IMR-90 (cell line): ENCODE measurements around the gene NCAPD3.

Experiments used
- CTCF ChIP-seq: conservative IDR thresholded peaks from 2 replicates; pipeline ENCODE4 v1.5.1; 2012; ENCODE audit warnings: mild to moderate bottlenecking, low read depth, low read length, improper control_type of control experiment
- ELK1 ChIP-seq: fragments of 150-350 bp; IDR thresholded peaks from 2 replicates; pipeline ENCODE4 v1.6.1; 2016; ENCODE audit warnings: low read depth, mild to moderate bottlenecking, low read length, moderate library complexity, borderline replicate concordance
- POLR2A ChIP-seq: IDR thresholded peaks from 2 replicates; pipeline ENCODE4 v1.6.1; 2012; ENCODE audit warnings: mild to moderate bottlenecking, low read depth, low read length

DNA sequence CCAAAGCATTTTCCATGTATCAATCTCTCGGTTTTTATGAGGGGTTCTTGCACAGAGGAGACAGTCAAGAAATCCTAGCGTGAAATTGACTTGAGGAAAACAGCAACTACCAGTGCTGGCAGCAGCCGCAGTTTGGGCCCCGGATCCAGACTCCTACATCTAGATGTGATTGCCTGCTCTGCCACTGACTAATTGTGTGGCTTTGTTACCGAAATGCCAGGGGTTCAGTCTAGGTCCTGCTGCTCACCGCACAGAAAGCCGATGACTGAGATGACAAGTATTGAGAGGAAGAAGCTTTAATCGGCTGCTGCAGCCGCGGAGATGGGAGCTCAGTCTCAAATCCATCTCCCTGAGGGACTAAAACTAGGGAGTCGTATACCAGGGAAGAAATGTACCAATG, 44.2 kb upstream of the NCAPD3 start:
- no peak for TF ChIP-seq ELK1
- TF ChIP-seq CTCF = no peak
- TF ChIP-seq POLR2A = no peak
